ENCODE measurements around the gene THSD4. TPM values are rescaled to one million over a fixed set of nuclear protein-coding genes. Genes with fewer than 3 reads are reported as not detected.

Gene THSD4
- total and polyA plus RNA-seq, 2 experiments from 2014 or later, result 5.1 to 25.5 TPM

GRCh38 chr15:71461748-71462147 lies 346.5 kb downstream of the THSD4 start:
- TF ChIP-seq CTCF (IDR thresholded peaks at IDR 0.05; ENCODE audit: low read depth, low read length), result no peak
- DNase-seq (ENCODE audit: low read depth in 1 of 2, low spot score in 1 of 2), result no peak
- H3K27ac ChIP-seq, result no peak overlapping the region
- no peaks in the 10 kb centered on the region for H3K4me1 ChIP-seq (ENCODE audit: low read depth)
- H3K4me3 ChIP-seq, result no peak overlapping the region
- no peaks in the 10 kb centered on the region for H3K36me3 ChIP-seq
- H3K27me3 ChIP-seq, result no peaks in the 10 kb centered on the region
- no peaks in the 10 kb centered on the region for H3K9me3 ChIP-seq (ENCODE audit: low read depth)

- Histone ChIP-seq H3K4me3 (no peak overlapping the region), H3K27ac (no peak overlapping the region), H3K9me3 (ENCODE audit: low read depth) (no peaks in the 10 kb centered on the region), H3K4me1 (ENCODE audit: low read depth) (no peaks in the 10 kb centered on the region), H3K27me3 (no peaks in the 10 kb centered on the region), H3K36me3 (no peaks in the 10 kb centered on the region)
- TF ChIP-seq CTCF (IDR thresholded peaks at IDR 0.05; ENCODE audit: low read depth, low read length), result no peak
- no peak for DNase-seq (ENCODE audit: low read depth in 1 of 2, low spot score in 1 of 2)
Measured at GRCh38 chr15:71462638-71463037, 347.4 kb downstream of the THSD4 start.

- no peaks in the 10 kb centered on the region for H3K4me1 ChIP-seq (ENCODE audit: low read depth)
- no peak overlapping the region for H3K4me3 ChIP-seq
- DNase-seq (ENCODE audit: low read depth in 1 of 2, low spot score in 1 of 2), result no peak
- no peaks in the 10 kb centered on the region for H3K36me3 ChIP-seq
- no peaks in the 10 kb centered on the region for H3K27me3 ChIP-seq
- H3K9me3 ChIP-seq (ENCODE audit: low read depth), result no peaks in the 10 kb centered on the region
- no peak for TF ChIP-seq CTCF (IDR thresholded peaks at IDR 0.05; ENCODE audit: low read depth, low read length)
- H3K27ac ChIP-seq, result no peak overlapping the region
Measured at GRCh38 chr15:71463156-71463665, 347.9 kb downstream of the THSD4 start.

GRCh38 chr15:71465131-71465955 lies 350.1 kb downstream of the THSD4 start:
- DNase-seq (ENCODE audit: low read depth in 1 of 2, low spot score in 1 of 2), result no peak
- Histone ChIP-seq H3K4me3 (no peak overlapping the region), H3K27ac (no peak overlapping the region), H3K9me3 (ENCODE audit: low read depth) (no peaks in the 10 kb centered on the region), H3K27me3 (no peaks in the 10 kb centered on the region), H3K4me1 (ENCODE audit: low read depth) (no peaks in the 10 kb centered on the region), H3K36me3 (no peaks in the 10 kb centered on the region)
- no peak for TF ChIP-seq CTCF (IDR thresholded peaks at IDR 0.05; ENCODE audit: low read depth, low read length)

GRCh38 chr15:71468715-71469114 lies 353.4 kb downstream of the THSD4 start:
- Histone ChIP-seq H3K27me3 (no peaks in the 10 kb centered on the region), H3K27ac (no peak overlapping the region), H3K4me1 (ENCODE audit: low read depth) (no peaks in the 10 kb centered on the region), H3K36me3 (no peaks in the 10 kb centered on the region), H3K4me3 (no peak overlapping the region), H3K9me3 (ENCODE audit: low read depth) (no peaks in the 10 kb centered on the region)
- TF ChIP-seq CTCF (IDR thresholded peaks at IDR 0.05; ENCODE audit: low read depth, low read length), result no peak
- no peak for DNase-seq (ENCODE audit: low read depth in 1 of 2, low spot score in 1 of 2)

Data from cardiac muscle cell (in vitro differentiated cells and primary cell).